Measurements from ENCODE around the gene PIP4K2C.

DNA sequence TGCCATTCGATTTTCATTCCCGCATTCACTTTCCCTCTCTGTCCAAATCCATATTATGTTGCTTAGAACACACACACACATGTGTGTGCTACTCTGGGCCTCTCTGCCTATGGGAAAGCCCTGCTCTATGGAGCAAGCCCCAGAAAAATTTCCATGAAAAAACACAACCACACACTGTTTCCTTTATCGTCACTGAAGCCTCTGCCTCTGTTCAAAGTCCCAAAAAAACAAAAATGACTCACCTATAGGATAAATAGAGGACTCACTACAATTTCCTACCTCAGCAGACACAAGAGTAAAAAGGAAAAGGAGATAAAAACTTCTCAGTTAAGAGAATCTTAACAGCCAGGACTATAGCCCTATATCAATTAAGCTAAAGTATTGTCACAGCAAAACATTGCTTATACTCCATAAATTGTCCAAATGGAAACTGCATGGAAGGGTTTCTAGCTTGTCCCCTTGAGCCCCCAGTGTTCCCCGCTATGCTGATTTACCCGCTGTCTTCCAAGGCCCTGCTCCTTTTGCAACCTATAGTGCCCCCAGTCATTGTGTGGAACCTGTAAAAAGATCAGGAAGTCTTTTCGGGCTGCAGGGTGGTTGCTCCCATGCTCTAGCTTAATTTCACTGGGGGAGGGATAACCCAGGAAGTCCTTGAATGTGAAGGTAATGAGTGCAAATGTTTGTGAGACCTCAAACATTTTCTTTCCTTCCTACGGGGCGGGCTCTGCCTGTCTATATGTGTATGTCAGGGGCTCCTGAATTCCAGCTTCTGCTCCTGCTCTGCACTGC is 11.1 kb upstream of the PIP4K2C start:
- TF ChIP-seq, protein P1, sequence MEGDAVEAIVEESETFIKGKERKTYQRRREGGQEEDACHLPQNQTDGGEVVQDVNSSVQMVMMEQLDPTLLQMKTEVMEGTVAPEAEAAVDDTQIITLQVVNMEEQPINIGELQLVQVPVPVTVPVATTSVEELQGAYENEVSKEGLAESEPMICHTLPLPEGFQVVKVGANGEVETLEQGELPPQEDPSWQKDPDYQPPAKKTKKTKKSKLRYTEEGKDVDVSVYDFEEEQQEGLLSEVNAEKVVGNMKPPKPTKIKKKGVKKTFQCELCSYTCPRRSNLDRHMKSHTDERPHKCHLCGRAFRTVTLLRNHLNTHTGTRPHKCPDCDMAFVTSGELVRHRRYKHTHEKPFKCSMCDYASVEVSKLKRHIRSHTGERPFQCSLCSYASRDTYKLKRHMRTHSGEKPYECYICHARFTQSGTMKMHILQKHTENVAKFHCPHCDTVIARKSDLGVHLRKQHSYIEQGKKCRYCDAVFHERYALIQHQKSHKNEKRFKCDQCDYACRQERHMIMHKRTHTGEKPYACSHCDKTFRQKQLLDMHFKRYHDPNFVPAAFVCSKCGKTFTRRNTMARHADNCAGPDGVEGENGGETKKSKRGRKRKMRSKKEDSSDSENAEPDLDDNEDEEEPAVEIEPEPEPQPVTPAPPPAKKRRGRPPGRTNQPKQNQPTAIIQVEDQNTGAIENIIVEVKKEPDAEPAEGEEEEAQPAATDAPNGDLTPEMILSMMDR (IDR thresholded peaks at IDR 0.05; ENCODE audit: insufficient read depth, low read length) = no peak
- TF ChIP-seq SPI1 (IDR thresholded peaks at IDR 0.05; ENCODE audit: borderline replicate concordance, low read depth) (no peak), GABPA (IDR thresholded peaks at IDR 0.05; ENCODE audit: low read depth) (no peak), POLR2AphosphoS5 (IDR thresholded peaks at IDR 0.05; ENCODE audit: low read depth) (no peak)
